ENCODE measurements around the gene MEPE.

DNA sequence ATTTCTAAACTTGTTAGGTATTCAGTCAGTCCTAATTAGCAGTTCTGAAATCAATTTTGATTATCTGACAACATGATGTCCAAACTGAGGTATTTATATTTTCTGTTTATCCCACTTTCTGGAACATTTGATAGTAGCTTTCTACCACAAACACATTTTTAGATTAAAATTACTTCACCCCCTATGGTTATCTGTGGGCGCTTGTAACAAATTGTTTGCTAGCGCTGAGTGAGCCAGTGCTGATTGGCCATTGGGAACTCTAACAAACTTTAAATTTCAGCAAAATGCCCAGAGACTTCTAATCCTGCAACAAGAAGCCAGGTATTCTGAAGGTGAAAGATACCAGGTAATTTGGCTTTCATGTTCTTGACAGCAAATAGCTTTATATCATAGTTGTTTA, at the start of gene MEPE:
- TF ChIP-seq TARDBP (IDR thresholded peaks at IDR 0.05) (no peak), ELF4 (IDR thresholded peaks at IDR 0.05) (no peak), HDGF (IDR thresholded peaks at IDR 0.05; ENCODE audit: borderline replicate concordance) (no peak), SP1 (IDR thresholded peaks at IDR 0.05) (no peak), ARNT (IDR thresholded peaks at IDR 0.05) (no peak), FOXK2 (IDR thresholded peaks at IDR 0.05) (no peak), LEF1 (IDR thresholded peaks at IDR 0.05; ENCODE audit: borderline replicate concordance) (no peak), BHLHE40 (IDR thresholded peaks at IDR 0.05; ENCODE audit: borderline replicate concordance) (no peak), FOXM1 (IDR thresholded peaks at IDR 0.05; ENCODE audit: borderline replicate concordance) (no peak)
